HepG2 (cell line): ENCODE measurements around the gene HSPE1. TPM values are rescaled to one million over a fixed set of nuclear protein-coding genes. Genes with fewer than 3 reads are reported as not detected.

Experiments
- AGO1 ChIP-seq: fragments of 200-400 bp; formaldehyde crosslinking; IDR thresholded peaks from 2 replicates; pipeline ENCODE4 v1.6.1; 2017; ENCODE audit warnings: mild to moderate bottlenecking, low read depth, low read length, moderate library complexity; ENCODE audit not compliant: poor library complexity, severe bottlenecking
- AGO2 ChIP-seq: fragments of 200-400 bp; formaldehyde crosslinking; optimal IDR thresholded peaks from 2 replicates; pipeline ENCODE3; 2017; ENCODE audit warnings: mild to moderate bottlenecking, low read depth, low read length, moderate library complexity
- ATF7 ChIP-seq, 2 experiments: fragments of 450-650 bp in 1 of 2; sonication (generic) in 1 of 2; formaldehyde crosslinking in 1 of 2; IDR thresholded peaks; 2 replicates each; pipeline versions ENCODE4 v1.4.0 to v1.6.1; 2016 to 2020; ENCODE audit warnings: antibody characterized with exemption in 1 of 2, mild to moderate bottlenecking in 1 of 2, missing genetic modification reagents in 1 of 2
- HNRNPH1 ChIP-seq: fragments of 200-400 bp; formaldehyde crosslinking; optimal IDR thresholded peaks from 2 replicates; pipeline ENCODE3; 2017; ENCODE audit warnings: mild to moderate bottlenecking, low read depth, low read length
- HOXD1 ChIP-seq: sonication (generic); formaldehyde crosslinking; IDR thresholded peaks from 2 replicates; pipeline ENCODE4 v1.5.0; 2020; ENCODE audit warnings: missing genetic modification reagents
- NRL ChIP-seq: sonication (generic); formaldehyde crosslinking; IDR thresholded peaks from 2 replicates; pipeline ENCODE4 v1.5.0; 2020; ENCODE audit warnings: missing genetic modification reagents, mild to moderate bottlenecking, moderate library complexity, borderline replicate concordance
- SETDB1 ChIP-seq: sonication (generic); formaldehyde crosslinking; IDR thresholded peaks from 2 replicates; pipeline ENCODE4 v1.5.1; 2020; ENCODE audit warnings: missing genetic modification reagents, mild to moderate bottlenecking, borderline replicate concordance
- ZBTB7B ChIP-seq: sonication (generic); formaldehyde crosslinking; IDR thresholded peaks from 2 replicates; pipeline ENCODE4 v1.4.0; 2020; ENCODE audit warnings: missing genetic modification reagents
- ZFYVE20 ChIP-seq: sonication (generic); formaldehyde crosslinking; IDR thresholded peaks from 2 replicates; pipeline ENCODE4 v1.8.0; 2023; ENCODE audit warnings: low read depth, mild to moderate bottlenecking, moderate library complexity, missing genetic modification reagents, borderline replicate concordance
- ZNF160 ChIP-seq: sonication (generic); formaldehyde crosslinking; IDR thresholded peaks from 2 replicates; pipeline ENCODE4 v1.8.0; 2022; ENCODE audit warnings: mild to moderate bottlenecking, inconsistent platforms, missing genetic modification reagents
- ZNF570 ChIP-seq: sonication (generic); formaldehyde crosslinking; IDR thresholded peaks from 2 replicates; pipeline ENCODE4 v1.4.0; 2020; ENCODE audit warnings: mild to moderate bottlenecking, missing genetic modification reagents, borderline replicate concordance
- ZNF782 ChIP-seq: sonication (generic); formaldehyde crosslinking; IDR thresholded peaks from 2 replicates; pipeline ENCODE4 v1.4.0; 2020; ENCODE audit warnings: missing genetic modification reagents, mild to moderate bottlenecking, borderline replicate concordance
- polyA plus RNA-seq, 8 experiments: library from polyadenylated mRNA; depleted of rRNA in 3 of 8; stranded (reverse) in 7 of 8; unstranded in 1 of 8; fragments of >200 nt; fragmentation: Illumina TruSeq in 4 of 8; extraction: Trizol in 4 of 8; gene quantifications; 2 replicates each; pipeline versions ENCODE4 v1.2.1 to v1.2.3, GENCODE V29; 2011 to 2016; ENCODE audit warnings: low read depth in 4 of 8, missing spikeins in 1 of 8, mixed read lengths in 1 of 8; ENCODE audit not compliant: insufficient read depth in 1 of 8
- total RNA-seq, 5 experiments: library from RNA; depleted of rRNA; stranded (reverse); fragments of >200 nt; fragmentation: Illumina TruSeq; extraction: Trizol; gene quantifications; 2 replicates each; pipeline ENCODE4 v1.2.3, GENCODE V29; 2016; ENCODE audit warnings: low read depth in 1 of 5
- TF ChIP-seq, protein P1 (sequence below): sonication (generic); formaldehyde crosslinking; IDR thresholded peaks from 2 replicates; pipeline ENCODE4 v1.5.1; 2020; ENCODE audit warnings: mild to moderate bottlenecking, missing genetic modification reagents, moderate library complexity

HSPE1 gene
- total and polyA plus RNA-seq, 2 of the 13 experiments (the other 11 are each of a cell fraction or from before 2014, with no cell fraction given) = 244 to 823 TPM

DNA sequence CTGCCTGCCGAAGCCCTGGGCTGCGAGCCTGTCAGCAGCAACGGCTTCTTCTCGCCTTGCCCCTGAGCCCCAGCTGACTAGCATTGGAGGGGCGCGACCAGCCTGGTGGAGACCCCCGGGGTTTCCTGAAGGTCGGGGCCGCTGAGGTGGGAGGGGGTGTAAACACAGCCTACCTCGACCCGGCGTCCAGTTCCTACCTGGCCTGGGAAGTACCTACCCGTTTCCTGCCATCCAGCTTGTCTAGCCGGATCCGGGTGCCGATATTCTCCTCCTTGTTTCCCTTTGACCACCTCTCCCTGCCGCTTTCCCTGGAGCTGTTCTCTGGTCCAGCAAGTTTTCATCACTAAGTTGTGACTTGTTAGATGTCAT lies 16.2 kb downstream of the HSPE1 start (continued):
- no peak for TF ChIP-seq NRL (CRISPR knock-in tag)
- TF ChIP-seq AGO2 = peak; percentile 70
- no peak for TF ChIP-seq ATF7 (IDR thresholded peaks at IDR 0.05)
- TF ChIP-seq ATF7 (CRISPR knock-in tag; IDR thresholded peaks at IDR 0.05) = 0 out of 2 replicates have a peak, but pooled peaks have one; percentile 6
- no peak for TF ChIP-seq HNRNPH1
- no peak for TF ChIP-seq ZNF160 (CRISPR knock-in tag)
- TF ChIP-seq HOXD1 (CRISPR knock-in tag) = 0 out of 2 replicates have a peak, but pooled peaks have one; percentile 2
- peak; percentile 32 for TF ChIP-seq AGO1
- TF ChIP-seq ZNF570 (CRISPR knock-in tag) = 0 out of 2 replicates have a peak, but pooled peaks have one; percentile 37
- 0 out of 2 replicates have a peak, but pooled peaks have one; percentile 38 for TF ChIP-seq ZFYVE20
- TF ChIP-seq, protein P1, sequence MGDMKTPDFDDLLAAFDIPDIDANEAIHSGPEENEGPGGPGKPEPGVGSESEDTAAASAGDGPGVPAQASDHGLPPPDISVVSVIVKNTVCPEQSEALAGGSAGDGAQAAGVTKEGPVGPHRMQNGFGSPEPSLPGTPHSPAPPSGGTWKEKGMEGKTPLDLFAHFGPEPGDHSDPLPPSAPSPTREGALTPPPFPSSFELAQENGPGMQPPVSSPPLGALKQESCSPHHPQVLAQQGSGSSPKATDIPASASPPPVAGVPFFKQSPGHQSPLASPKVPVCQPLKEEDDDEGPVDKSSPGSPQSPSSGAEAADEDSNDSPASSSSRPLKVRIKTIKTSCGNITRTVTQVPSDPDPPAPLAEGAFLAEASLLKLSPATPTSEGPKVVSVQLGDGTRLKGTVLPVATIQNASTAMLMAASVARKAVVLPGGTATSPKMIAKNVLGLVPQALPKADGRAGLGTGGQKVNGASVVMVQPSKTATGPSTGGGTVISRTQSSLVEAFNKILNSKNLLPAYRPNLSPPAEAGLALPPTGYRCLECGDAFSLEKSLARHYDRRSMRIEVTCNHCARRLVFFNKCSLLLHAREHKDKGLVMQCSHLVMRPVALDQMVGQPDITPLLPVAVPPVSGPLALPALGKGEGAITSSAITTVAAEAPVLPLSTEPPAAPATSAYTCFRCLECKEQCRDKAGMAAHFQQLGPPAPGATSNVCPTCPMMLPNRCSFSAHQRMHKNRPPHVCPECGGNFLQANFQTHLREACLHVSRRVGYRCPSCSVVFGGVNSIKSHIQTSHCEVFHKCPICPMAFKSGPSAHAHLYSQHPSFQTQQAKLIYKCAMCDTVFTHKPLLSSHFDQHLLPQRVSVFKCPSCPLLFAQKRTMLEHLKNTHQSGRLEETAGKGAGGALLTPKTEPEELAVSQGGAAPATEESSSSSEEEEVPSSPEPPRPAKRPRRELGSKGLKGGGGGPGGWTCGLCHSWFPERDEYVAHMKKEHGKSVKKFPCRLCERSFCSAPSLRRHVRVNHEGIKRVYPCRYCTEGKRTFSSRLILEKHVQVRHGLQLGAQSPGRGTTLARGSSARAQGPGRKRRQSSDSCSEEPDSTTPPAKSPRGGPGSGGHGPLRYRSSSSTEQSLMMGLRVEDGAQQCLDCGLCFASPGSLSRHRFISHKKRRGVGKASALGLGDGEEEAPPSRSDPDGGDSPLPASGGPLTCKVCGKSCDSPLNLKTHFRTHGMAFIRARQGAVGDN (CRISPR knock-in tag) = no peak; the same call in 1 of the 2 replicates
- TF ChIP-seq ZBTB7B = peak; percentile 39; the same call in 1 of the 2 replicates
- TF ChIP-seq SETDB1 (CRISPR knock-in tag) = 0 out of 2 replicates have a peak, but pooled peaks have one; percentile 64
- peak; percentile 61; the same call in 1 of the 2 replicates for TF ChIP-seq ZNF782 (CRISPR knock-in tag)
